GM19239 (cell line): ENCODE data around the gene ATXN1.
"Not testable (repeated sequence)": the region's sequence is repeated elsewhere in the genome, so short reads cannot be mapped to it uniquely, and the experiment has no call there.

Experiments used
- DNase-seq: peaks from one replicate; pipeline ENCODE4 v3.0.0; 2011; ENCODE audit warnings: low spot score; ENCODE audit not compliant: insufficient read length
- FAIRE-seq: peaks from 2 replicates; lab custom pipeline; 2011; peaks lifted over from hg19 to GRCh38; lab: Jason Lieb, UNC

The ATXN1 gene

GRCh38 chr6:16728513-16729182, 32.6 kb downstream of the ATXN1 start:
- DNase-seq (no peak), FAIRE-seq (no peak)

DNA sequence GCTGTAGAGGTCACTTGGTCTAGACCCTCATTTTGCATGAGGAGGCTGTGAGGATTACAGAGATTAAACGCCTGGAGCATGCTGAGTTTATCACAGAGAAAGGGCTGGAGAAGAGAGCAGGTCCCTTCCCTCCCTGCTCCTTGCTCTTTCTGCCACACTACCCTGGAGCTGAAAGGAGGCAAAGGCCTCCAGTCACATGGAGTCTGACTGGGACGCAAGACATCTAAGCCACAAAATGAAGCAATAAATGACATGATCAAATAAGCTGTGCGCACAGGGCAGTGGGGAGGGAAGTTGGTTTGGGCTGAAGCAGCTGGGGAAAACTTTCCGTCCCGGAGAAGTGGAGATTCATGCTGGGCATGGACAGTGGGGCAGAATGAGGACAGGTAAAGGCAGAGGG, 33.3 kb downstream of the ATXN1 start:
- FAIRE-seq (no peak), DNase-seq (no peak)

DNA sequence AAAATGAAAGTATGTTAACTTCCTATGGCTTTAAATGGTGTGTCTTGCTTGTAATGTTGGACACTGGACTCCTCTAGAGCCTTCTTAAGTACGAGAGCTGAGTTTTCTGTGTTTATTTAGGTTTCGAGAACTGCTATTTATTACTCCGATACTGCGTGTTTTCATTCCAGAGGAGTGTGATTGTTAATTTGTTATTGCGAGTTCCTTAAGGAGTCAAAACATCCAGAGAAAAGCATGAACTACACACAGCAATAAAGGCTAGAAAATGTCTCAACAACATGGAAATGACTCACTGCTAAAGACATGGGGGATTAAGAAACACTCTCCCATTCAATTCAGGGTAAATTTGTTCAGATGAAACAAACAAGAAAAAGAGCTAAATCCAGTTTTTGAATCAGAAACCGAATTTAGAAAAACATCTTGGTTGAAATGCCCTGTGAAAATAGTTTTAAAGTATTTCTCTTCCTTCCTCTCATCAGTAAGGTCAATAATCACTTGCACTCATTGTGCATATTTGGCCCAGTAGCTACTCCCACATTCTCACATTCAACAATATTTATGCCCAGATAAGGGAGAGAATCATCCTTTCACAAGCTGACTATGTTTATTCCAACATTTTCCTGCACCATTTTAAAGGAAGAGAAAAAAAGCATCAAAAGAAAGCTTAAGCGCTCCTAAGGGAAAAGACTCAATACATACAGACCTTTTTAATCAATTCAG, 36.0 kb downstream of the ATXN1 start:
- DNase-seq (no peak), FAIRE-seq (no peak)

GRCh38 chr6:16723826-16724225, 37.4 kb downstream of the ATXN1 start:
- DNase-seq (no peak), FAIRE-seq (peak; percentile 14)

- DNase-seq (no peak), FAIRE-seq (no peak)
Observed at GRCh38 chr6:16723402-16723801, 37.9 kb downstream of the ATXN1 start.

DNA sequence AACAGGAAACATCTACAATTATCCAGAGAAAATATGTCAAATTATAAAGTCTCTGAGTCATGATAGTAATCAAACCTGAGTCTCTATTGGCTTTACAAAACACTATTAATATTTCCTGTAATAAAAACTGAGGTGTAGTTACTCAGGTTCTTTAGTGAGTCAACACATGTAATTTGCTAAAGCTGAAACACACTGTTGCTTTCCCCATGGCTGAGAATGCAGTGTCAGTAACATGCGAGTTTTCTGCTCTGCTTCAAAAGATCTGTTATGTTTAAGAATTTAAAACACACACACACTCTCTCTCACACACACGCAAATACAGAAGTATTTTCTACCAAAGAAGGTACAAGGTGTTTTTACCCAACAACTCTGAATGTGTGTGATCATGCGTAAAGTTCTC, 38.6 kb downstream of the ATXN1 start:
- no peak for FAIRE-seq
- no peak for DNase-seq

GRCh38 chr6:16721977-16722376, 39.3 kb downstream of the ATXN1 start:
- DNase-seq: no peak

GRCh38 chr6:16720861-16721260, 40.4 kb downstream of the ATXN1 start:
- FAIRE-seq: no peak
- no peak for DNase-seq

More at GRCh38 chr6:16721977-16722376, 39.3 kb downstream of the ATXN1 start:
- no peak for FAIRE-seq

DNA sequence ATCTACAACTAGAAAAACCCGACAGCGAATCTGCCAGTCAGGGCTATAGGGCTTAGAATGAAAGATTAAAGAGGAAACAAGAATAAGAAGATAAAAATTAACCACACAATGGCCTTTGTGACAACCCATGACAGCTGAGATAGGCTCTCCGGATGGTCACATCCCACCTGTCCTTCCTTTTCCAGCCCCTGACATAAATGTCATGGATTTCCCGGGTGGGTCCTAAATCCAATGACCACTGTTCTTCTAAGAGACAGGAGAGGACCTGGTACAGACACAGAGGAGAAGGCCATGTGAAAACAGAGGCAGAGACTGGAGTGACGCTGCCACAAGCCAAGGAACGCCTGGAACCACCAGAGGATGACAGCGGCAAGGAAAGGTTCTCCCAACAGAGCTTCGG, 41.8 kb downstream of the ATXN1 start:
- no peak for FAIRE-seq

DNA sequence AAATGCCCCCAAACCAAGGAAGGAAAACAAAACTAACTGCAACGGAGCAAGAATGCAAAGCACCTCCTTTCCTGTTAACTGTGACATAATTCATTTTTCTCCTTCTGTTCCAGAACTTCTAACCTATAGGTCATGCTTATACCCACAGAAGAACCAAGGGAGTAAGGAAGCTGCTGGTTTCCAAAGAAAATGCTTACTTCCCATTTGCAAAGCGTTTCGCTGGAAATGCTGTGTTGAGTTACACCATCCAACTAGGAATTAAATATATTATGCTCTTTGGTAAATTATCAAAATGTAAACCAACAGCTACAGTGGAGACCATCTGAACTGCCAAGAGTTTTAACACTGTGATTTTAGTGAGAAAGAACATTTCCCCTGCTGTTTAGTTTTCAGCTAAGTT, 42.9 kb downstream of the ATXN1 start:
- FAIRE-seq (no peak), DNase-seq (no peak)

More for the DNA sequence above, 41.8 kb downstream of the ATXN1 start:
- DNase-seq: no peak

GRCh38 chr6:16717275-16717942, 43.9 kb downstream of the ATXN1 start:
- FAIRE-seq (no peak), DNase-seq (no peak)

DNA sequence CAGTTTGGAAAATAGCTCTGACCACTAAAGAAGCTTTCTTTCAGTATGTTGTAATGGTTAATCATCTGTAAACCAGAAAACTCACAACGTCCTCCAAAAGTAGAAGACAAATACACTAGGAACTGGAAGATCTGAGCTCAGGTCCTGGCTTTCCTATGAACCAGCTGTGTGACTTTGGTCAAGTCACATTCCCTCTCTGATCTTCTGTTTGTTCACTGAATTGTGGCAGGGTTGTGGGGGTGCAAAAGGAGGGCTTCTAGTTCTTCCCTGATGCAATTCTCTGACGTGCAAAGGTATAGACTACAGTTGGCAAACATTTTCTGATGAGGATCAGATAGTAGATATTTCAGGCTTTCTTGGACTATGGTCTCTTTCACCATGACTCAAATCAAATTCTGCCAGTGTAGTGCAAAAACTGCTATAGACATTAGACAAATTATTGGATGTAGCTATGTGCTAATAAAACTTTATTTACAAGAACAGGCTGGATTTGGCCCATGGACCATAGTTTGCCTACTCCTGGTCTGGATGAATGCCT, 44.9 kb downstream of the ATXN1 start:
- FAIRE-seq: no peak
- DNase-seq: no peak

DNA sequence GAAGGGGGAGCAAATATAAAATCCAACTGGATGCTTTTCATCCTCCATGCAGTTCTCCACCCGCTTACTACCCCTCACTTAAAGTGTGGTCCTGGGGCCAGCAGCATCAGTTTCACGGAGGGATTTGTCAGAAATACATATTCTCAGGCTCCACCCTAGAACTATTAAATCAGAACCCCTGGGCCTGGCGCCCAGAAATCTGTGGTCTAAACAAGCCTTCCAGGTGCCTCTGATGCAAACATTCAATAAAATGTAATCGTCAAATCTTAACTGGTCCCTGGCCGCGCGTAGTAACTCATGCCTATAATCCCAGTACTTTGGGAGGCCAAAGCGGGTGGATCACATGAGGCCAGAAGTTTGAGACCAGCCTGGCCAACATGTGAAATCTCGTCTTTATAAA, 47.7 kb downstream of the ATXN1 start:
- no peak for FAIRE-seq
- no peak for DNase-seq

- peak; percentile 57 for FAIRE-seq
- no peak for DNase-seq
Observed at GRCh38 chr6:16712931-16713484, 48.3 kb downstream of the ATXN1 start.

DNA sequence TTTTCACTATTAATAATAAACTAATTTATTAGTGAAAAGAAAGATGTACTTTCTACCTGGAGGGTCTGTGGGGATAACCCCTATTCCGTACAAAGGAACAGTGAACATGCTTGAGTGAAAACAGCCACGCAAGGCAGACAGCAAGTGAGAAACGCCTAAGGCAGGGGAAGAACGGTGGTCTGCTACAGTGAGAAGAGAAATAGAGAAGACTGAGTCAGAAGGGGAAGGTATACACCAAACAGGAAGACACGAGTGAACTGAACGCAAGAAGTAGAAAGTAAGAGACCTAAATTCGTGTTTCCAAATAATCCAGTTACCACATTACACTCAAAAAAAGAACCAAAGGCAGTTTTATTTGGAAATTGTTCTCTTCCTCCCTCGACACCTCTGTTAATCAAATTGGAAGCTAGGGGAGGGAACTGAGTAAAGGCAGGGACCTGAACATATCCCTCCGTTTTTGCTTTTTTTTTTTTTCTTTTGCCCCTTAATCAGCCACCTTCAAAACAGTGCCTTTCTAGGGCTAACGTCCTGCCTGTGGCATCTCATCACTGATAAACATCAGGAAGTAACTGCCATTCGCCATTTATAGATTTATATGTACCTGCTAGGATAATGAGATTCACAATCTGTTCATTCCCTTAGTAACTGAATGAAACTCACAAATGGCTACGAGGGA, 48.9 kb downstream of the ATXN1 start:
- FAIRE-seq: peak; percentile 88

DNA sequence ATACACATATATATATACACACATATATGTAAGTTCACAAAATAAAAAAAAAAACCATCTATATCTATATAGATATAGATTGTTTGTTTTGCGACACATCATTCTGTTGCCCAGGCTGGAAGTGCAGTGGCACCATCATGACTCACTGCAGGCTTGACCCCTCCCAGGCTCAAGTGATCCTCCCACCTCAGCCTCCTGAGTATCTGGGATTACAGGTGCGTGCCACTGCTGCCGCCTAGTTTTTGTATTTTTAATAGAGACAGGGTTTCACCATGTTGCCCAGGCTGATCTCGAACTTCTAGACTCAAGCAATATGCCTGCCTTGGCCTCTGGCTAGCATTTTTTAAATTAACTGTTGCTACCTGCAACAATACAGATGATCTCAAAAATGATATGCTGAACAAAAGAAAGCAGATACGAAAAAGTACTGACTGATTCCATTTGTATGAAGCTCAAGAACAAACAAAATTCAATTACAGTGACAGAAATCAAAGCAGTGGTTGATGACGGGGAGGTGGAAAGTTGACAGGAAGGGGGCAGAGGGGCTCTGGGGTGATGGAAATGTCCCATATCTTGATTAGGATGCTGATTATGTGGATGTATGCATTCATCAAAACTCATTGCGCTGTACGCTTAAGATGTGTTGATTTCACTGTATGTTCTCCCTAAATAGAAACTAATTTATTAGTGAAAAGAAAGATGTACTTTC, 49.6 kb downstream of the ATXN1 start:
- DNase-seq: no peak
- FAIRE-seq: no peak

More for the DNA sequence above, 48.9 kb downstream of the ATXN1 start:
- no peak for DNase-seq

GRCh38 chr6:16706911-16707783, 54.1 kb downstream of the ATXN1 start:
- peak; percentile 93 for FAIRE-seq
- no peak for DNase-seq

DNA sequence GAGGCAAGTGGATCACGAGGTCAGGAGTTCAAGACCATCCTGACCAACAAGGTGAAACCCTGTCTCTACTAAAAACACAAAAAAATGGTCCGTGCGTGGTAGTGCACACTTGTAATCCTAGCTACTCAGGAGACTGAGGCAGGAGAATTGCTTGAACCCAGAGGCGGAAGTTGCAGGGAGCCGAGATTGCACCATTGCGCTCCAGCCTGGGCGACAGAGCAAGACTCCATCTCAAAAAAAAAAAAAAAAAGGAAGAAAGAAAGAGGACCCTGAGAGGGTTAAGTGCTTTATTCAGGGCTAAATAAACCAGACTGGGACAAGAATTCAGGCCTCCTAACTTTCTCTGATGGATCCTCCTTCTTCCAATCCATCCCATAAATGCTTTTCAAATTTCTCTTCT, 54.8 kb downstream of the ATXN1 start:
- FAIRE-seq, DNase-seq: not testable (repeated sequence)

DNA sequence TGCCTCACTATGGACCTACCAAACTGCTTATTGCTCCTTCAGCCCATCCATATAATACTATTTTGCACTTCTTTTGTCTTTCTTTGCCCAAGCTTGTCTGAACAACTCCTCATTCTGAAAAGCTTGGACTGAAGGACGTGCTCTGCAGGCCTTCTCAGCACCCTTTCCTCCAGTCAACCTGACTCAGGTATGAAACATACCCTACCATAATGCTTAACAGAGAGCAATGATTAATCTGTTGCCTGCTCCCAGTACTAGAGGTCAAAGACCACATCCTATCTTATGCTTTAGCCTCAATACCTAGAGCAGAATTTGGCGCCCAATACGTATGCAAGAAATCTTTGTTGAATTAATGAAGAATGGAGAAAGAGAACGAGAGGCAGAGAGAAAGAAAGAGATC, 55.2 kb downstream of the ATXN1 start:
- no peak for FAIRE-seq
- no peak for DNase-seq
